DOHH2 (cell line): ENCODE measurements around the gene SLC9A6.

Experiments used
- H3F3A ChIP-seq: fragments of 200-600 bp; sonication (generic), shearing (Covaris generic); 2 replicates; pipeline ENCODE4 v1.6.0; 2016; ENCODE audit warnings: antibody characterized with exemption, mild to moderate bottlenecking; ENCODE audit not compliant: control insufficient read depth, insufficient read depth
- H3K27ac ChIP-seq: fragments of 200-600 bp; sonication (generic); 2 replicates; pipeline ENCODE4 v1.5.1; 2014; ENCODE audit warnings: low read depth, mild to moderate bottlenecking, low read length, moderate library complexity
- H3K27me3 ChIP-seq: fragments of 200-600 bp; sonication (generic); 2 replicates; pipeline ENCODE4 v1.6.1; 2014; ENCODE audit warnings: mild to moderate bottlenecking, low read length, mixed read lengths; ENCODE audit not compliant: control insufficient read depth
- H3K36me3 ChIP-seq: fragments of 200-600 bp; sonication (generic); 2 replicates; pipeline ENCODE4 v1.6.1; 2014; ENCODE audit warnings: mild to moderate bottlenecking, low read length, moderate library complexity, mixed read lengths; ENCODE audit not compliant: control insufficient read depth
- H3K4me1 ChIP-seq: fragments of 200-600 bp; sonication (generic); 2 replicates; pipeline ENCODE4 v1.6.1; 2014; ENCODE audit warnings: mild to moderate bottlenecking, low read length, mixed read lengths; ENCODE audit not compliant: control insufficient read depth
- H3K4me2 ChIP-seq: fragments of 200-600 bp; sonication (generic); 2 replicates; pipeline ENCODE4 v1.6.0; 2014; ENCODE audit warnings: mild to moderate bottlenecking, low read length, moderate library complexity
- H3K4me3 ChIP-seq: fragments of 200-600 bp; sonication (generic); 2 replicates; pipeline ENCODE4 v1.5.1; 2014; ENCODE audit warnings: mild to moderate bottlenecking, low read length, mixed read lengths
- H3K79me2 ChIP-seq: fragments of 200-600 bp; sonication (generic); 2 replicates; pipeline ENCODE4 v1.6.1; 2014; ENCODE audit warnings: mild to moderate bottlenecking, low read length, mixed read lengths; ENCODE audit not compliant: control insufficient read depth
- H3K9me2 ChIP-seq: fragments of 200-600 bp; sonication (generic); replicated peaks from 2 replicates; pipeline ENCODE4 v1.6.1; 2014; ENCODE audit warnings: mild to moderate bottlenecking, low read length, mixed read lengths; ENCODE audit not compliant: control insufficient read depth
- H3K9me3 ChIP-seq: fragments of 200-600 bp; sonication (generic); 2 replicates; pipeline ENCODE4 v1.6.1; 2014; ENCODE audit warnings: antibody characterized with exemption, low read length, mixed read lengths; ENCODE audit not compliant: control insufficient read depth, insufficient read depth
- H4K20me1 ChIP-seq: fragments of 200-600 bp; sonication (generic); 2 replicates; pipeline ENCODE4 v1.6.0; 2014; ENCODE audit warnings: low read depth, mild to moderate bottlenecking, antibody characterized with exemption, low read length, moderate library complexity; ENCODE audit not compliant: control insufficient read depth, insufficient read depth
- EZH2phosphoT487 ChIP-seq: fragments of 200-600 bp; sonication (generic); IDR thresholded peaks from 2 replicates; pipeline ENCODE4 v1.6.1; 2017; ENCODE audit warnings: borderline replicate concordance, mild to moderate bottlenecking, antibody characterized with exemption, low read length, moderate library complexity, mixed read lengths
- TF ChIP-seq, protein P1 (sequence below): fragments of 200-600 bp; sonication (generic); IDR thresholded peaks from one replicate; pipeline ENCODE4 v1.5.1; 2014; ENCODE audit warnings: antibody characterized with exemption, mild to moderate bottlenecking, low read depth, low read length; ENCODE audit not compliant: poor library complexity, severe bottlenecking

SLC9A6 gene

GRCh38 chrX:136051611-136052010, 66.4 kb downstream of the SLC9A6 start:
- no peaks in the 10 kb centered on the region for H4K20me1 ChIP-seq
- TF ChIP-seq, protein P1, sequence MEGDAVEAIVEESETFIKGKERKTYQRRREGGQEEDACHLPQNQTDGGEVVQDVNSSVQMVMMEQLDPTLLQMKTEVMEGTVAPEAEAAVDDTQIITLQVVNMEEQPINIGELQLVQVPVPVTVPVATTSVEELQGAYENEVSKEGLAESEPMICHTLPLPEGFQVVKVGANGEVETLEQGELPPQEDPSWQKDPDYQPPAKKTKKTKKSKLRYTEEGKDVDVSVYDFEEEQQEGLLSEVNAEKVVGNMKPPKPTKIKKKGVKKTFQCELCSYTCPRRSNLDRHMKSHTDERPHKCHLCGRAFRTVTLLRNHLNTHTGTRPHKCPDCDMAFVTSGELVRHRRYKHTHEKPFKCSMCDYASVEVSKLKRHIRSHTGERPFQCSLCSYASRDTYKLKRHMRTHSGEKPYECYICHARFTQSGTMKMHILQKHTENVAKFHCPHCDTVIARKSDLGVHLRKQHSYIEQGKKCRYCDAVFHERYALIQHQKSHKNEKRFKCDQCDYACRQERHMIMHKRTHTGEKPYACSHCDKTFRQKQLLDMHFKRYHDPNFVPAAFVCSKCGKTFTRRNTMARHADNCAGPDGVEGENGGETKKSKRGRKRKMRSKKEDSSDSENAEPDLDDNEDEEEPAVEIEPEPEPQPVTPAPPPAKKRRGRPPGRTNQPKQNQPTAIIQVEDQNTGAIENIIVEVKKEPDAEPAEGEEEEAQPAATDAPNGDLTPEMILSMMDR: no peak
- no peak for TF ChIP-seq EZH2phosphoT487
- no peak overlapping the region for H3K4me2 ChIP-seq
- H3K4me1 ChIP-seq: no peaks in the 10 kb centered on the region
- H3K9me2 ChIP-seq: no peaks in the 10 kb centered on the region
- no peaks in the 10 kb centered on the region for H3K79me2 ChIP-seq
- H3K9me3 ChIP-seq: no peaks in the 10 kb centered on the region
- no peak overlapping the region for H3K4me3 ChIP-seq
- no peak overlapping the region for H3K27ac ChIP-seq
- H3K27me3 ChIP-seq: peaks cover 2% of the 10 kb centered on the region
- no peaks in the 10 kb centered on the region for H3K36me3 ChIP-seq
- H3F3A ChIP-seq: no peaks in the 10 kb centered on the region

- H3K9me2 ChIP-seq: no peaks in the 10 kb centered on the region
- H3K27ac ChIP-seq: no peak overlapping the region
- no peak overlapping the region for H3K4me2 ChIP-seq
- H3K4me3 ChIP-seq: no peak overlapping the region
- no peaks in the 10 kb centered on the region for H3F3A ChIP-seq
- H3K4me1 ChIP-seq: no peaks in the 10 kb centered on the region
- H4K20me1 ChIP-seq: no peaks in the 10 kb centered on the region
- H3K79me2 ChIP-seq: no peaks in the 10 kb centered on the region
- H3K27me3 ChIP-seq: peaks cover 2% of the 10 kb centered on the region
- H3K36me3 ChIP-seq: no peaks in the 10 kb centered on the region
- TF ChIP-seq, protein P1: no peak
- TF ChIP-seq EZH2phosphoT487: no peak
- H3K9me3 ChIP-seq: no peaks in the 10 kb centered on the region
These were observed 70.5 kb downstream of the SLC9A6 start for GRCh38 chrX:136055651-136056221.

- Histone ChIP-seq H3K27me3 (peaks cover 2% of the 10 kb centered on the region), H3K4me1 (no peaks in the 10 kb centered on the region)
These were observed 72.3 kb downstream of the SLC9A6 start for GRCh38 chrX:136057567-136057966.

More at GRCh38 chrX:136057567-136057966, 72.3 kb downstream of the SLC9A6 start:
- Histone ChIP-seq H3K79me2 (no peaks in the 10 kb centered on the region), H3K36me3 (no peaks in the 10 kb centered on the region), H3K27ac (no peak overlapping the region), H4K20me1 (no peaks in the 10 kb centered on the region), H3K4me2 (no peak overlapping the region), H3F3A (no peaks in the 10 kb centered on the region), H3K9me2 (no peaks in the 10 kb centered on the region), H3K4me3 (no peak overlapping the region), H3K9me3 (no peaks in the 10 kb centered on the region)
- TF ChIP-seq EZH2phosphoT487: no peak
- TF ChIP-seq, protein P1: no peak
